ENCODE data around the gene PRDX3. TPM values are rescaled to one million over a fixed set of nuclear protein-coding genes. Genes with fewer than 3 reads are reported as not detected.
A peak's percentile ranks its signal among the peaks of the same experiment; 100 is the strongest.
"Not testable (repeated sequence)": the region's sequence is repeated elsewhere in the genome, so short reads cannot be mapped to it uniquely, and the experiment has no call there.

The PRDX3 gene
- total RNA-seq, 2 experiments from 2014 or later = 7.1 to 7.5 TPM

- TF ChIP-seq CTCF (IDR thresholded peaks at IDR 0.05) = no peak
- H3K4me1 ChIP-seq (ENCODE audit: insufficient read depth, low read length) = peaks cover 5% of the 10 kb centered on the region
- H3K36me3 ChIP-seq (ENCODE audit: insufficient read depth, low read length) = peaks cover 7% of the 10 kb centered on the region
- H3K9me3 ChIP-seq (ENCODE audit: control insufficient read depth in 1 of 2, insufficient read depth in 1 of 2, low read length in 2 of 2) = no peaks in the 10 kb centered on the region
- no peak overlapping the region for H3K27ac ChIP-seq (ENCODE audit: low read depth in 1 of 2, low read length in 2 of 2)
- H3K9me3 Mint-ChIP-seq = no peaks in the 10 kb centered on the region
- H3K27me3 Mint-ChIP-seq = no peaks in the 10 kb centered on the region
- intact Hi-C loops (cut with DNase I, micrococcal nuclease) = loop anchor here in 1 of 2 experiments (5.0 kb wide), 2 partner anchors 277 to 307 kb away; no protein-coding TSS in a partner anchor
- DNase-seq (no peak), ATAC-seq (ENCODE audit: poor library complexity) (no peak)
- ChIA-PET POLR2A (no interaction called here), CTCF (no interaction called here)
- H3K27me3 ChIP-seq (ENCODE audit: control insufficient read depth in 1 of 2, insufficient read depth in 2 of 2, low read length in 2 of 2) = no peaks in the 10 kb centered on the region
- no peak overlapping the region for H3K27ac Mint-ChIP-seq
- H3K4me3 ChIP-seq (ENCODE audit: low read length) = no peak overlapping the region
- H3K36me3 Mint-ChIP-seq (ENCODE audit: low read depth) = peaks cover 33% of the 10 kb centered on the region
- H3K4me1 Mint-ChIP-seq (ENCODE audit: low read depth) = no peaks in the 10 kb centered on the region
- no peak overlapping the region for H3K4me3 Mint-ChIP-seq
Observed at GRCh38 chr10:119140603-119141245, 37.9 kb downstream of the PRDX3 start.

- Histone ChIP-seq H3K4me3 (ENCODE audit: low read length) (no peak overlapping the region), H3K36me3 (ENCODE audit: insufficient read depth, low read length) (peaks cover 7% of the 10 kb centered on the region), H3K27me3 (ENCODE audit: control insufficient read depth in 1 of 2, insufficient read depth in 2 of 2, low read length in 2 of 2) (no peaks in the 10 kb centered on the region), H3K9me3 (ENCODE audit: control insufficient read depth in 1 of 2, insufficient read depth in 1 of 2, low read length in 2 of 2) (no peaks in the 10 kb centered on the region), H3K4me1 (ENCODE audit: insufficient read depth, low read length) (peaks cover 7% of the 10 kb centered on the region), H3K27ac (ENCODE audit: low read depth in 1 of 2, low read length in 2 of 2) (peak overlapping the region in 1 of 2 donors; percentile 11)
- no peaks in the 10 kb centered on the region for H3K27me3 Mint-ChIP-seq
- peak overlapping the region; percentile 1 for H3K27ac Mint-ChIP-seq
- POLR2A ChIA-PET = no interaction called here
- CTCF ChIA-PET = no interaction called here
- DNase-seq (peak; percentile 23 to 72 (median 46)), ATAC-seq (ENCODE audit: poor library complexity) (peak; percentile 88)
- H3K36me3 Mint-ChIP-seq (ENCODE audit: low read depth) = peaks cover 38% of the 10 kb centered on the region
- H3K4me3 Mint-ChIP-seq = no peak overlapping the region
- H3K4me1 Mint-ChIP-seq (ENCODE audit: low read depth) = peaks cover 7% of the 10 kb centered on the region
- H3K9me3 Mint-ChIP-seq = no peaks in the 10 kb centered on the region
- intact Hi-C loops (cut with DNase I, micrococcal nuclease) = loop anchor here in 1 of 2 experiments (5.0 kb wide), 2 partner anchors 278 to 308 kb away; no protein-coding TSS in a partner anchor
- peak; percentile 48 for TF ChIP-seq CTCF (IDR thresholded peaks at IDR 0.05)
Observed at GRCh38 chr10:119139464-119140067, 39.0 kb downstream of the PRDX3 start.

DNA sequence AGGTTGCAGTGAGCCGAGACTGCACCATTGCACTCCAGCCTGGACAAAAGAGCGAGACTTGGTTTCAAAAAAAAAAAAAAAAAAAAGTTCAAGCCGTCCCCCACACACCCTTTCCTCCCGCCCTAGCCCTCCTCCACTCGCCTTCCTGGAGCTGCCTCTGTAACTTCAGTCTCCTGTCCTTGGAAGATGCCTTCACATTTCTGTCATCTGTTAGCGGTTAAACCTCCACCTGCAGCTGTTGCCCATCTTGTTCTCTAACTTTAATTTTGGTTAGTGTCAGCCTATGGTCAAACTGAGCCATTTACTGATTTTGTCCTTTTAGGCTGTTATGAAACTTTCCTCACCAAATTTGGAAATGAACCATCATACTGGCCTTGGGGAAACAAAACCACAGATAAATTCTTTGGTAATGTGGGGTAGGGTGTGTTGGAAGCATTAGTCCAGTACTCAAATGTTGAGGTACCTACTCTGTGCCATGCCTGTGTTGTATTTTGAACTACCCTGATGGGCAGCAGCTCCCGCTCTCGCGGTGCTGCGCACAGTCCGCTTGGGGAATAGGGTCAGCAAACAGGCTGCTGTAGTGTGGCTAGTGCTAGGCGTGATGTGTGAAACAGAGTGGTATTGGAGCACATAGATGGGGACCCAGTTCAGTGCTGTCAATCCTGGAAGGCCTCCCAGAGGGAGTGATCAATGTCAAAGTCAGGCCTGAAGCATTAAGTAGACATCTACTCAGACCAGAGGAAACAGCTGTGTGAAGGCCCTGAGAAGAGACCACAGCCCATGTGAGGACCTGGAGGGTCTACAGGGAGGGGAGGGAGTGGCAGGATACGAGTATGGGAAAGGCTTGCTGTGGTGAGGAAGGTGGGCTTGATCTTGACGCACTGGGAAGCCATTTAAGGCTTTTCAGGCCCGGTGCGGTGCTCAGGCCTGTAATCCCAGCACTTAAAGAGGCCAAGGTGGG lies 40.0 kb downstream of the PRDX3 start:
- no peak for DNase-seq
- Mint-ChIP-seq H3K36me3 (ENCODE audit: low read depth) (peaks cover 39% of the 10 kb centered on the region), H3K4me3 (no peak overlapping the region), H3K27me3 (no peaks in the 10 kb centered on the region), H3K4me1 (ENCODE audit: low read depth) (peaks cover 10% of the 10 kb centered on the region), H3K9me3 (no peaks in the 10 kb centered on the region), H3K27ac (peak overlapping the region; percentile 55)
- no peak for TF ChIP-seq CTCF (IDR thresholded peaks at IDR 0.05)
- H3K36me3 ChIP-seq (ENCODE audit: insufficient read depth, low read length) = peaks cover 9% of the 10 kb centered on the region
- ChIA-PET POLR2A (no interaction called here), CTCF (no interaction called here)
- H3K9me3 ChIP-seq (ENCODE audit: control insufficient read depth in 1 of 2, insufficient read depth in 1 of 2, low read length in 2 of 2) = no peaks in the 10 kb centered on the region
- no peak overlapping the region for H3K27ac ChIP-seq (ENCODE audit: low read depth in 1 of 2, low read length in 2 of 2)
- intact Hi-C loops (cut with DNase I, micrococcal nuclease) = no loop called here
- no peaks in the 10 kb centered on the region for H3K27me3 ChIP-seq (ENCODE audit: control insufficient read depth in 1 of 2, insufficient read depth in 2 of 2, low read length in 2 of 2)
- ATAC-seq (ENCODE audit: poor library complexity) = no peak
- no peak overlapping the region for H3K4me3 ChIP-seq (ENCODE audit: low read length)
- H3K4me1 ChIP-seq (ENCODE audit: insufficient read depth, low read length) = peaks cover 7% of the 10 kb centered on the region

DNA sequence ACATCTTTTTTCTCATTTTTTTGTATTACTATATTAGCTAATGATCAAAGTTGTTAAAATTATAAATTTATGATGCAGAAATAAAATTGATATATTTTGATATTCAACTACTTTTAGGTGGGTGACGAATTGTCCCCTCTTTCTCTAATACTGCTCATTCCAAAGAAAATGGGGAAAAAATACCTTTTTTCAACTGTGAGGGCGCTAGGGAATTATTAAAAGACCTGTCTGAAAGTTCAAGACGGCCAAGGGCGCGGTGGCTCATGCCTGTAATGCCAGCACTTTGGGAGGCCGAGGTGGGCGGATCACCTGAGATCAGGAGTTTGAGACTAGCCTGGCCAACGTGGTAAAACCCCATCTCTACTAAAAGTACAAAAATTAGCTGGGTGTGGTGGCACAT lies 40.7 kb downstream of the PRDX3 start:
- H3K27ac Mint-ChIP-seq; POLR2A ChIA-PET; H3K9me3 ChIP-seq (ENCODE audit: control insufficient read depth in 1 of 2, insufficient read depth in 1 of 2, low read length in 2 of 2); H3K9me3 Mint-ChIP-seq; H3K27me3 ChIP-seq (ENCODE audit: control insufficient read depth in 1 of 2, insufficient read depth in 2 of 2, low read length in 2 of 2); H3K4me3 Mint-ChIP-seq; CTCF ChIA-PET; H3K27me3 Mint-ChIP-seq; DNase-seq; ATAC-seq (ENCODE audit: poor library complexity); intact Hi-C loops (cut with DNase I, micrococcal nuclease); H3K4me3 ChIP-seq (ENCODE audit: low read length); H3K27ac ChIP-seq (ENCODE audit: low read depth in 1 of 2, low read length in 2 of 2): not testable (repeated sequence)
- peaks cover 45% of the 10 kb centered on the region for H3K36me3 Mint-ChIP-seq (ENCODE audit: low read depth)
- Histone ChIP-seq H3K4me1 (ENCODE audit: insufficient read depth, low read length) (peaks cover 11% of the 10 kb centered on the region), H3K36me3 (ENCODE audit: insufficient read depth, low read length) (peaks cover 15% of the 10 kb centered on the region)
- peaks cover 16% of the 10 kb centered on the region for H3K4me1 Mint-ChIP-seq (ENCODE audit: low read depth)

Data from CD4-positive, alpha-beta T cell (primary cell).